Measurements from ENCODE around the gene PVR.
"Not testable (repeated sequence)": the region's sequence is repeated elsewhere in the genome, so short reads cannot be mapped to it uniquely, and the experiment has no call there.

The PVR gene

DNA sequence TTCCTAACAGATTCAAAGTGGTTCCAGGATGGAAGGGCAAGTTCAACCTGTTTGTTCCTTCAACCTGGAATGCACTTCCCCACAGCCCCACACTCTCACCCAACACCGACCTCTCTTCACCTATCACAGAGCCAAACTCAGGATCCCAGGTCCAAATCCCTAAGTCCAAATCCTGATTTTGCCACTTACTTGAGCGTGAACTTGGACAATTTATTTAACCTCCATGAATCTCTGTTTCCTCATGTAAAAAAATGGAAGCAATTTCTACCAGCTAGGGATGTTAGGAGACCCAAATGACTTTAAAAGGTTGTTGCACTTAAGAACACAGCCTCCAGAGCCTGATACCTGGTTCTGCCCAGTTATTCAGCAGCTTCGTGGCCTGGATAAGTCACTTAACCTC lies 35.8 kb upstream of the PVR start:
- TF ChIP-seq, protein P1, sequence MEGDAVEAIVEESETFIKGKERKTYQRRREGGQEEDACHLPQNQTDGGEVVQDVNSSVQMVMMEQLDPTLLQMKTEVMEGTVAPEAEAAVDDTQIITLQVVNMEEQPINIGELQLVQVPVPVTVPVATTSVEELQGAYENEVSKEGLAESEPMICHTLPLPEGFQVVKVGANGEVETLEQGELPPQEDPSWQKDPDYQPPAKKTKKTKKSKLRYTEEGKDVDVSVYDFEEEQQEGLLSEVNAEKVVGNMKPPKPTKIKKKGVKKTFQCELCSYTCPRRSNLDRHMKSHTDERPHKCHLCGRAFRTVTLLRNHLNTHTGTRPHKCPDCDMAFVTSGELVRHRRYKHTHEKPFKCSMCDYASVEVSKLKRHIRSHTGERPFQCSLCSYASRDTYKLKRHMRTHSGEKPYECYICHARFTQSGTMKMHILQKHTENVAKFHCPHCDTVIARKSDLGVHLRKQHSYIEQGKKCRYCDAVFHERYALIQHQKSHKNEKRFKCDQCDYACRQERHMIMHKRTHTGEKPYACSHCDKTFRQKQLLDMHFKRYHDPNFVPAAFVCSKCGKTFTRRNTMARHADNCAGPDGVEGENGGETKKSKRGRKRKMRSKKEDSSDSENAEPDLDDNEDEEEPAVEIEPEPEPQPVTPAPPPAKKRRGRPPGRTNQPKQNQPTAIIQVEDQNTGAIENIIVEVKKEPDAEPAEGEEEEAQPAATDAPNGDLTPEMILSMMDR (conservative IDR thresholded peaks at IDR 0.05; ENCODE audit: low read depth), result no peak
- no peak for DNase-seq (ENCODE audit: low spot score)
- POLR2A ChIA-PET (ENCODE audit: low non-redundant PET), result no interaction called here
- H3K27ac ChIP-seq, result no peak overlapping the region
- CTCF ChIA-PET, result no interaction called here

DNA sequence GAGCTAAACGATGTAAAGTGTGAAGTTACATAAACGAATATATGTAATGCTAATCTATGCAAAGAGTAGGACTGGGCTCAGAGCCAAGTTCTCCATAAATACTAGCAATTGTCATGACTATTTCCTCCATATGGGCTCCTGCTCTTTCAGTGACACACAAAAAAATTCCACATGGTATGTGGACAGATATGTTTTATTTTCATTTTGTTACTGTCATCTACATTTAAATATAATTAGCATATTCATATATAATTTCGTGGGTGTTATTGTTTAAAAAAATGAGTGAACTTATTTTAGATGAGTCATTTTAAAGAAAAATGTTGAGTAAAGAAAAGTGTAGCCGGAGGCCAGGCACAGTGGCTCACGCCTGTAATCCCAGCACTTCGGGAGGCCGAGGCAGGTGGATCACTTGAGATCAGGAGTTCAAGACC lies 35.3 kb upstream of the PVR start:
- ChIA-PET POLR2A (ENCODE audit: low non-redundant PET) (no interaction called here), CTCF (no interaction called here)
- no peak for DNase-seq (ENCODE audit: low spot score)
- H3K27ac ChIP-seq, result no peak overlapping the region
- TF ChIP-seq, protein P1 (conservative IDR thresholded peaks at IDR 0.05; ENCODE audit: low read depth), result no peak

DNA sequence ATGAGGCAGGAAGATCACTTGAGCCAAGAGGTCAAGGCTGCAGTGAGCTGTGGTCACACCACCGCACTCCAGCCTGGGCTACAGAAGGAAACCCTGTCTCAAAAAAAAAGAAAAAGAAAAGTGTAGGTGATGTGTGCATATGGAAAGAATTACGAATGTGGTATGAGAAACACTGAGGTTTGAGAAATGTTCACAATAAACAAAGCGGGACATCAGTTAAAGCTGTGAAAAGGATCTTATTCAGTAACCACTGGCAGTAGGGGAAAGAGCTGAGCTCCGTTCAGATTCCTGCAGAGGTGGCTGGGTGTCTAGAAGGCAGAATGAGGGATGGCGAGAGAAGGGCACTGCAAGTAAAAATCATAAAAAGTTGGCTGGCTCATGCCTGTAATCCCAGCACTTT lies 34.5 kb upstream of the PVR start:
- no peak for DNase-seq (ENCODE audit: low spot score)
- ChIA-PET CTCF (interaction anchor here (1.2 to 2.1 kb wide), 2 partner anchors 9 to 39 kb away, joined by 4 to 6 read pairs; no protein-coding TSS in a partner anchor), POLR2A (ENCODE audit: low non-redundant PET) (no interaction called here)
- TF ChIP-seq, protein P1 (conservative IDR thresholded peaks at IDR 0.05; ENCODE audit: low read depth), result no peak
- H3K27ac ChIP-seq, result no peak overlapping the region

DNA sequence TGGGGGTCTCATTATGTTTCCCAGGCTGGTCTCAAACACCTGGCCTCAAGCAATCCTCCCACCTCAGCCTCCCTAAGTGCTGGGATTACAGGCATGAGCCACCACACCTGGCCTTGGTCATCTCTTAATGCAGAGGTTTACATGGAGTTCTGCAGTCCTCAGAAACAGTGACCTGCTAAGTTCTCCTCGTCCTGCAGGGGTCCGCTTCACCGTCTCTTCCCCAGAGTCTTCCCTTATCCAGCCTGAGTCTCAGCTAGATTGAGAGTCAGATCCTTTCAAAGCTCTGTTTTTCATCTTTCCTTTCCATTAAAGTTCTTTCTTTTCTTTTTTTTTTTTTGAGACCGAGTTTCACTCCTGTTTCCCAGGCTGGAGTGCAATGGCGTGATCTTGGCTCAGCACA lies 33.2 kb upstream of the PVR start:
- POLR2A ChIA-PET (ENCODE audit: low non-redundant PET), result not testable (repeated sequence)

DNA sequence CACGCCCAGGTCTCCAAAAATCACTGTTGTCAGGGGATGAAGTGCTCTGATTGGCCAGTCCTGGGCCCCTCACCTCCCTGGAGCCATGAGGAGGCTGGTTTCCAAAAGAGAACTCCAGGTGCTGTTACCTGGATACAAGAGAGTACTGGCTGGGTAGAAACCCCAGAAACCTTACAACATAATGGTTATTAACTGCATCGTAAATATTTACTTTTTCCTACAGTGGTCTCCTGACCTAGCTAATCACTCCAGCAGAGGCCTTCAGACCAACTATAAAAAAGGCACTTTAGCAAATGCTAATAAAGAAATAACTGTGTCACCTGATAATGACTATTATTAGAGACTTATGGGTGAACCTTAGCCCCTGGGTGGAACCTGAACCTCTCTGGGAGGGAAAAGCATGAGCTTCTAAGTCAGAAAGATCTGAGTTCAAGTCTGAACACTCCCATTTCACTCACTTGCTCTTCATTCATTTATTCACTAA lies 31.9 kb upstream of the PVR start:
- no peak for DNase-seq (ENCODE audit: low spot score)
- ChIA-PET CTCF (no interaction called here), POLR2A (ENCODE audit: low non-redundant PET) (interaction anchor here (0.5 to 0.6 kb wide), 2 partner anchors 35 to 158 kb away, joined by 3 read pairs; no protein-coding TSS in a partner anchor)
- TF ChIP-seq, protein P1 (conservative IDR thresholded peaks at IDR 0.05; ENCODE audit: low read depth), result no peak
- H3K27ac ChIP-seq, result no peak overlapping the region

More for the DNA sequence above, 33.2 kb upstream of the PVR start:
- CTCF ChIA-PET, result interaction anchor here (0.9 to 2.1 kb wide), 4 partner anchors 8 to 40 kb away, joined by 3 to 6 read pairs (median 4); no protein-coding TSS in a partner anchor
- H3K27ac ChIP-seq; DNase-seq (ENCODE audit: low spot score): not testable (repeated sequence)

DNA sequence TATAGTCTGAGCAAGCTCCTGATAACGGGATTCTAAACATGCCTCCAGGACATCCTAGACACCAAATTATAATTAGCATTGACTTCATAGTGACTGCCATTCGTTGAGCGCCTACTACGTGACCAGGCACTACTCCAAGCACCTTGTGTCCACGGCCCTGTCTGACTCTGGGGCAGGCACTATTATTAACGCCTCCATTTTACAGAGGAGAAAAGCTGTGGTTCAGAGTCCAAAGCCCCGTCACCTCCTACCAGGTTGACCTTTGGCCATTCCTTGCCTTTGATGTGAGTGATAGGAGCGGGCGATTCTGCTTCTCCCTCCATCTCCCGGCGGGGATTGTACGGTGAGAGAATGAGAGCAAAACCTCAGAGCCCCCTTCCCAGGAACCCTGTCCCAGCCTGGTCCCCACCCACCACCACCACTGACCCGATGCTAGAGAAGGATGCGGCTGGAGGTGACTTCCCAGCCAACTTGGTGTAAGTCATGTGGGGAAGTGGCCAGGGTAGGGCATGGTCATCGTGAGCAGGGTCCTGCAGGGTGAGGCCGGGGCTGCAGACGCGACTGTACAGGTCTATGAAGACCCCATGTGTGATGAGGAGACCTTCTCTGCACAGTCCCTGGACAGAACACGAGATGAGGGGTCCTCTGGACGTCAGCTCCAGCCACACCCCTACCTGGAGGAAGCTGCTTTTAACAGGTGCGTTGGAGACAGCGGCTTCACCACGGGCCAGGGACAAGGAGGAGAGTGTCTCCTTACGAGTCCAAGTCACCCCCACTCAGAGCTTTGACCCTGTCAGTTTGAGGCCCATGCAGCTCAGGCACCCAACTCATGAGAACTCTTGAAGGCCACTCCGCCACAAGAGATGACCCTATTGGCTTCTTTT lies 30.2 kb upstream of the PVR start, which contains the start of gene IGSF23:
TSS of gene IGSF23 (plus strand) at position 269 of the 884 bp plus-strand sequence. CDS start at position 352, 83 bp downstream.
- no peak for DNase-seq (ENCODE audit: low spot score)
- POLR2A ChIA-PET (ENCODE audit: low non-redundant PET), result interaction anchor here (0.6 kb wide), 1 partner anchor 1155 kb away, joined by 3 read pairs; no protein-coding TSS in a partner anchor
- CTCF ChIA-PET, result interaction anchor here (0.5 kb wide), 1 partner anchor 158 kb away, joined by 3 read pairs; no protein-coding TSS in a partner anchor
- no peak within 1 kb of the TSS for H3K27ac ChIP-seq
- TF ChIP-seq, protein P1 (conservative IDR thresholded peaks at IDR 0.05; ENCODE audit: low read depth), result no peak
